Glutamatergic neuron (in vitro differentiated cells): ENCODE results near the gene CITED1. TPM values are rescaled to one million over a fixed set of nuclear protein-coding genes. Genes with fewer than 3 reads are reported as not detected.

ENCODE experiments used
- DNase-seq: peaks from one replicate; pipeline ENCODE4 v3.0.0; 2022
- H3K27ac Mint-ChIP-seq: one replicate; pipeline ENCODE4 v1.8.0; 2020; ENCODE audit warnings: mild to moderate bottlenecking, mixed read lengths, inconsistent platforms; ENCODE audit not compliant: unreplicated experiment
- H3K27me3 Mint-ChIP-seq: one replicate; pipeline ENCODE4 v1.8.0; 2020; ENCODE audit warnings: mild to moderate bottlenecking, moderate library complexity, mixed read lengths, inconsistent platforms; ENCODE audit not compliant: unreplicated experiment
- H3K36me3 Mint-ChIP-seq: one replicate; pipeline ENCODE4 v1.8.0; 2020; ENCODE audit warnings: mild to moderate bottlenecking, mixed read lengths, inconsistent platforms; ENCODE audit not compliant: unreplicated experiment
- H3K4me1 Mint-ChIP-seq: one replicate; pipeline ENCODE4 v1.8.0; 2020; ENCODE audit warnings: mild to moderate bottlenecking, low read depth, mixed read lengths, inconsistent platforms; ENCODE audit not compliant: unreplicated experiment
- H3K4me3 Mint-ChIP-seq: one replicate; pipeline ENCODE4 v1.8.0; 2020; ENCODE audit warnings: mild to moderate bottlenecking, mixed read lengths, inconsistent platforms; ENCODE audit not compliant: unreplicated experiment
- H3K9me3 Mint-ChIP-seq: one replicate; pipeline ENCODE4 v1.8.0; 2020; ENCODE audit warnings: mild to moderate bottlenecking, moderate library complexity, mixed read lengths, inconsistent platforms; ENCODE audit not compliant: unreplicated experiment
- CTCF ChIP-seq: fragments of 200-600 bp; sonication (generic); IDR thresholded peaks from one replicate; pipeline ENCODE4 v1.5.0; 2021; ENCODE audit not compliant: partially characterized antibody, unreplicated experiment
- total RNA-seq: library from RNA; stranded (reverse); fragmentation: NEBNext Ultra II Directional; extraction: Animal tissue kit (Norgen Biotek cat#: 25700); gene quantifications from one replicate; pipeline ENCODE4 v1.2.1, GENCODE V29; 2021; ENCODE audit not compliant: unreplicated experiment

CITED1 gene
- total RNA-seq, 1 donor from 2014 or later: 42.7 TPM

DNA sequence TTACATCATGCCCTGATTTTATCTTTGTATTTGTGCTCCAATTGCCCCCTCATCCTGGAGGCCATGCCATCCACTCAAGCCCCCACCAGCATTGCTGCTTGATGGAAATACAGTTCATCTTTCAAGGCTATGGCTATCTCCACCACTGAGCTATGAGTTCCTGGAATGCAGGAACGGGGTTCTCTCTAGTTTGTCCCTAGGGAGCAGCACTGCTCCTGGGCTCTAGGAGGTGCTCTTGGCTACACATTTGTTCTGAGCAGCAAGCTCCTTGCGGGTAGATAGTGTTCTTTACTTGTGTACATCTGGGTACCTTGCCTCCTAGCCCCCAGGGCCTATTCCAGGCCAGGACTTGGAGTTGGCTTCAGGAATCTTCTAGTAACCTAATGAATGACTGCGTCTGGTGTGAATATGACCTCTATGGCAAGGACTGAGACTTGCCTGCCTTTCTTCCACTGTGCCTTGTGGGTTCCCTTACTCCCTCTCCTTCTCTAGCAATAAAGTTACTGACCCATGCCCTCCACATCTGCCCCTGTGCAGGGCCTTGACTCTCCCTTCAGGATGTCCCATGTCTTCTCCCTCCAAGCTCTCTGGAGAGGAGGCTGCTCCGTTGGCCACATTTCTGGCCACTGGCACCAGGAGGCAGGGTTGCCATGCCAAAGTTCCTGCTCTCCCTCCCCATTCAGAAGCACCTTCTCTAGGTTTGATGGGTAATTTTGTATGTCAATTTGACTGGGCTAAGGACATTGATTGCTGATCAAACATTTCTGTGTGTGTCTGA, 7.6 kb downstream of the CITED1 start:
- no peak for DNase-seq
- TF ChIP-seq CTCF: no peak
- peaks cover 5% of the 10 kb centered on the region for H3K36me3 Mint-ChIP-seq
- peaks cover 2% of the 10 kb centered on the region for H3K27me3 Mint-ChIP-seq
- no peak overlapping the region for H3K4me3 Mint-ChIP-seq
- peaks cover 2% of the 10 kb centered on the region for H3K4me1 Mint-ChIP-seq
- peaks cover 1% of the 10 kb centered on the region for H3K9me3 Mint-ChIP-seq
- no peak overlapping the region for H3K27ac Mint-ChIP-seq

- no peak overlapping the region for H3K27ac Mint-ChIP-seq
- H3K9me3 Mint-ChIP-seq: peaks cover 2% of the 10 kb centered on the region
- DNase-seq: no peak
- TF ChIP-seq CTCF: no peak
- H3K4me1 Mint-ChIP-seq: no peaks in the 10 kb centered on the region
- H3K4me3 Mint-ChIP-seq: no peak overlapping the region
- H3K36me3 Mint-ChIP-seq: no peaks in the 10 kb centered on the region
- H3K27me3 Mint-ChIP-seq: peaks cover 2% of the 10 kb centered on the region
Observed at GRCh38 chrX:72296991-72297390, 8.7 kb downstream of the CITED1 start.

GRCh38 chrX:72295745-72296144, 10.0 kb downstream of the CITED1 start:
- TF ChIP-seq CTCF: no peak
- H3K27me3 Mint-ChIP-seq: peaks cover 2% of the 10 kb centered on the region
- no peaks in the 10 kb centered on the region for H3K36me3 Mint-ChIP-seq
- DNase-seq: no peak
- H3K27ac Mint-ChIP-seq: no peak overlapping the region
- H3K4me1 Mint-ChIP-seq: no peaks in the 10 kb centered on the region
- peaks cover 2% of the 10 kb centered on the region for H3K9me3 Mint-ChIP-seq
- H3K4me3 Mint-ChIP-seq: no peak overlapping the region

GRCh38 chrX:72294497-72294896, 11.2 kb downstream of the CITED1 start:
- no peaks in the 10 kb centered on the region for H3K27me3 Mint-ChIP-seq
- no peak overlapping the region for H3K27ac Mint-ChIP-seq
- H3K9me3 Mint-ChIP-seq: peaks cover 2% of the 10 kb centered on the region
- no peak overlapping the region for H3K4me3 Mint-ChIP-seq
- peak; percentile 47 for TF ChIP-seq CTCF
- H3K36me3 Mint-ChIP-seq: no peaks in the 10 kb centered on the region
- no peak for DNase-seq
- no peaks in the 10 kb centered on the region for H3K4me1 Mint-ChIP-seq

GRCh38 chrX:72282302-72282701, 23.4 kb downstream of the CITED1 start:
- Mint-ChIP-seq H3K27ac (no peak overlapping the region), H3K27me3 (no peaks in the 10 kb centered on the region), H3K4me3 (no peak overlapping the region), H3K9me3 (no peaks in the 10 kb centered on the region), H3K4me1 (peaks cover 1% of the 10 kb centered on the region), H3K36me3 (no peaks in the 10 kb centered on the region)
- no peak for DNase-seq
- TF ChIP-seq CTCF: no peak
